ENCODE results near the gene PRDM16.

Gene PRDM16

GRCh38 chr1:3105167-3105863, 36.3 kb downstream of the PRDM16 start:
- no peak overlapping the region for H3K4me2 ChIP-seq (ENCODE audit: low read depth, low read length, poor library complexity, severe bottlenecking)
- no peaks in the 10 kb centered on the region for H3K27me3 ChIP-seq (ENCODE audit: insufficient read depth, low read length, poor library complexity, severe bottlenecking)
- peaks cover 18% of the 10 kb centered on the region; the same call in 1 of the 2 replicates for H3K79me2 ChIP-seq (ENCODE audit: insufficient read depth, low read length)
- H3K9me3 ChIP-seq (ENCODE audit: insufficient read depth, low read depth, low read length), result no peaks in the 10 kb centered on the region
- no peaks in the 10 kb centered on the region for H3K36me3 ChIP-seq (ENCODE audit: insufficient read depth, low read length)
- H3F3A ChIP-seq (ENCODE audit: low read depth), result no peaks in the 10 kb centered on the region
- no peak overlapping the region for H3K4me3 ChIP-seq (ENCODE audit: low read length, poor library complexity, severe bottlenecking)
- TF ChIP-seq EZH2phosphoT487 (IDR thresholded peaks at IDR 0.05; ENCODE audit: borderline replicate concordance), result no peak
- TF ChIP-seq CTCF (conservative IDR thresholded peaks at IDR 0.05; ENCODE audit: low read length), result no peak
- H2AFZ ChIP-seq (ENCODE audit: low read length), result no peak overlapping the region
- no peaks in the 10 kb centered on the region for H3K4me1 ChIP-seq (ENCODE audit: insufficient read depth, low read length, poor library complexity, severe bottlenecking)
- peaks cover 3% of the 10 kb centered on the region for H4K20me1 ChIP-seq (ENCODE audit: insufficient read depth, low read length, poor library complexity, severe bottlenecking)
- no peaks in the 10 kb centered on the region for H3K9me2 ChIP-seq (replicated peaks; ENCODE audit: low read depth, low read length)
- H3K9ac ChIP-seq (ENCODE audit: low read depth, low read length, poor library complexity, severe bottlenecking), result no peak overlapping the region

GRCh38 chr1:3106216-3106615, 37.2 kb downstream of the PRDM16 start:
- Histone ChIP-seq H3K4me1 (ENCODE audit: insufficient read depth, low read length, poor library complexity, severe bottlenecking) (no peaks in the 10 kb centered on the region), H3K4me2 (ENCODE audit: low read depth, low read length, poor library complexity, severe bottlenecking) (no peak overlapping the region), H3K79me2 (ENCODE audit: insufficient read depth, low read length) (peaks cover 21% of the 10 kb centered on the region; the same call in 1 of the 2 replicates), H3K27me3 (ENCODE audit: insufficient read depth, low read length, poor library complexity, severe bottlenecking) (no peaks in the 10 kb centered on the region), H3K9ac (ENCODE audit: low read depth, low read length, poor library complexity, severe bottlenecking) (no peak overlapping the region), H3K9me3 (ENCODE audit: insufficient read depth, low read depth, low read length) (no peaks in the 10 kb centered on the region), H4K20me1 (ENCODE audit: insufficient read depth, low read length, poor library complexity, severe bottlenecking) (peaks cover 3% of the 10 kb centered on the region), H3K4me3 (ENCODE audit: low read length, poor library complexity, severe bottlenecking) (no peak overlapping the region), H2AFZ (ENCODE audit: low read length) (no peak overlapping the region), H3K36me3 (ENCODE audit: insufficient read depth, low read length) (no peaks in the 10 kb centered on the region), H3K9me2 (replicated peaks; ENCODE audit: low read depth, low read length) (no peaks in the 10 kb centered on the region), H3F3A (ENCODE audit: low read depth) (no peaks in the 10 kb centered on the region)
- TF ChIP-seq CTCF (conservative IDR thresholded peaks at IDR 0.05; ENCODE audit: low read length), result no peak
- no peak for TF ChIP-seq EZH2phosphoT487 (IDR thresholded peaks at IDR 0.05; ENCODE audit: borderline replicate concordance)

GRCh38 chr1:3107201-3107600, 38.2 kb downstream of the PRDM16 start:
- Histone ChIP-seq H3K36me3 (ENCODE audit: insufficient read depth, low read length) (no peaks in the 10 kb centered on the region), H3K9ac (ENCODE audit: low read depth, low read length, poor library complexity, severe bottlenecking) (no peak overlapping the region), H3K9me3 (ENCODE audit: insufficient read depth, low read depth, low read length) (no peaks in the 10 kb centered on the region), H3F3A (ENCODE audit: low read depth) (no peaks in the 10 kb centered on the region), H4K20me1 (ENCODE audit: insufficient read depth, low read length, poor library complexity, severe bottlenecking) (peaks cover 3% of the 10 kb centered on the region), H3K79me2 (ENCODE audit: insufficient read depth, low read length) (peaks cover 14% of the 10 kb centered on the region; the same call in 1 of the 2 replicates), H2AFZ (ENCODE audit: low read length) (no peak overlapping the region), H3K27me3 (ENCODE audit: insufficient read depth, low read length, poor library complexity, severe bottlenecking) (no peaks in the 10 kb centered on the region), H3K9me2 (replicated peaks; ENCODE audit: low read depth, low read length) (no peaks in the 10 kb centered on the region), H3K4me3 (ENCODE audit: low read length, poor library complexity, severe bottlenecking) (no peak overlapping the region), H3K4me1 (ENCODE audit: insufficient read depth, low read length, poor library complexity, severe bottlenecking) (no peaks in the 10 kb centered on the region), H3K4me2 (ENCODE audit: low read depth, low read length, poor library complexity, severe bottlenecking) (no peak overlapping the region)
- TF ChIP-seq EZH2phosphoT487 (IDR thresholded peaks at IDR 0.05; ENCODE audit: borderline replicate concordance) (no peak), CTCF (conservative IDR thresholded peaks at IDR 0.05; ENCODE audit: low read length) (no peak)
